Panc1 (cell line): Measurements from ENCODE around the gene TRIB2. TPM values are rescaled to one million over a fixed set of nuclear protein-coding genes. Genes with fewer than 3 reads are reported as not detected.

Experiments
- ATAC-seq: fragments of 200-7000 bp; cut with Tn5 transposase; 2 replicates; pipeline ENCODE4 v1.9.1; 2020; ENCODE audit warnings: mild to moderate bottlenecking, moderate library complexity
- BruUV-seq: library from RNA; stranded (reverse); fragments of 400-500 nt; replicated peaks from 2 replicates; lab custom pipeline; 2021; lab: Mats Ljungman, UMichigan
- CTCF ChIA-PET: fragments of 300-600 bp; sonication (Branson Sonifier 250); formaldehyde crosslinking; loops from one replicate; lab custom pipeline; 2022; ENCODE audit warnings: antibody characterized with exemption; lab: Charles Lee
- POLR2A ChIA-PET: fragments of 300-600 bp; sonication (Branson Sonifier 250); formaldehyde crosslinking; loops from one replicate; lab custom pipeline; 2022; ENCODE audit warnings: antibody characterized with exemption; lab: Charles Lee
- DNase-seq: peaks from one replicate; pipeline ENCODE4 v3.0.0-alpha.2; 2010; ENCODE audit warnings: low read depth, low spot score
- H3K27ac ChIP-seq: 2 replicates; pipeline ENCODE4 v1.5.1; 2011; ENCODE audit warnings: mild to moderate bottlenecking, low read length, inconsistent platforms
- H3K27me3 ChIP-seq: fragments of 200-500 bp; sonication (Bioruptor generic); 2 replicates; pipeline ENCODE4 v1.6.0; 2014; ENCODE audit warnings: low read length, inconsistent platforms; ENCODE audit not compliant: control insufficient read depth, insufficient read depth
- H3K36me3 ChIP-seq: fragments of 200-500 bp; sonication (Bioruptor generic); 2 replicates; pipeline ENCODE4 v1.5.1; 2014; ENCODE audit warnings: inconsistent platforms, mild to moderate bottlenecking, low read length, moderate library complexity; ENCODE audit not compliant: control insufficient read depth, insufficient read depth
- H3K4me1 ChIP-seq: 2 replicates; pipeline ENCODE4 v1.5.1; 2011; ENCODE audit warnings: inconsistent platforms, mild to moderate bottlenecking, low read length, moderate library complexity; ENCODE audit not compliant: control insufficient read depth, insufficient read depth
- H3K4me3 ChIP-seq, 2 experiments: 2 replicates each; pipeline ENCODE4 v1.5.1; 2011 to 2012; ENCODE audit warnings: low read depth in 2 of 2, low read length in 2 of 2, mild to moderate bottlenecking in 2 of 2, inconsistent platforms in 1 of 2, moderate library complexity in 1 of 2
- H3K9me3 ChIP-seq: fragments of 200-500 bp; sonication (Bioruptor generic); 2 replicates; pipeline ENCODE4 v1.5.1; 2014; ENCODE audit warnings: low read depth, mild to moderate bottlenecking, inconsistent platforms, low read length, moderate library complexity; ENCODE audit not compliant: control insufficient read depth, insufficient read depth
- POLR2AphosphoS5 ChIP-seq: IDR thresholded peaks from 2 replicates; pipeline ENCODE4 v1.6.1; 2012; ENCODE audit warnings: mild to moderate bottlenecking, low read depth, low read length, moderate library complexity
- SIN3A ChIP-seq: IDR thresholded peaks from 2 replicates; pipeline ENCODE4 v1.6.1; 2012; ENCODE audit warnings: low read depth, mild to moderate bottlenecking, low read length, moderate library complexity, borderline replicate concordance; ENCODE audit not compliant: insufficient read depth
- TCF7L2 ChIP-seq: IDR thresholded peaks from 2 replicates; pipeline ENCODE4 v1.6.1; 2011; ENCODE audit warnings: mild to moderate bottlenecking, low read depth, low read length, inconsistent platforms
- in situ Hi-C: cut with HindIII; loops from 2 replicates; pipeline ENCODE4 v1.10.0; 2016; ENCODE audit warnings: low sequenced_read_pairs, low pct_unique_long_range_greater_than_20kb
- intact Hi-C: fragments of 100-400 bp; cut with micrococcal nuclease; formaldehyde crosslinking; loops from one replicate; pipeline ENCODE4 v1.10.0; 2022; ENCODE audit not compliant: unreplicated experiment
- total RNA-seq: library from RNA; stranded (reverse); gene quantifications from one replicate; pipeline ENCODE4 v1.2.1, GENCODE V29; 2021; ENCODE audit not compliant: unreplicated experiment
- TF ChIP-seq, protein P1 (sequence below), 2 experiments: IDR thresholded peaks; 2 replicates each; pipeline ENCODE4 v1.6.1; 2011 to 2012; ENCODE audit warnings: low read depth in 2 of 2, control low read depth in 1 of 2, low read length in 1 of 2, mild to moderate bottlenecking in 1 of 2, moderate library complexity in 1 of 2; ENCODE audit not compliant: insufficient read depth in 1 of 2
- TF ChIP-seq, protein P2 (sequence below): fragments of 450-650 bp; IDR thresholded peaks from 2 replicates; pipeline ENCODE4 v1.5.1; 2017; ENCODE audit warnings: mild to moderate bottlenecking

The TRIB2 gene
- total RNA-seq, 1 experiment from 2014 or later, result 43.2 TPM

DNA sequence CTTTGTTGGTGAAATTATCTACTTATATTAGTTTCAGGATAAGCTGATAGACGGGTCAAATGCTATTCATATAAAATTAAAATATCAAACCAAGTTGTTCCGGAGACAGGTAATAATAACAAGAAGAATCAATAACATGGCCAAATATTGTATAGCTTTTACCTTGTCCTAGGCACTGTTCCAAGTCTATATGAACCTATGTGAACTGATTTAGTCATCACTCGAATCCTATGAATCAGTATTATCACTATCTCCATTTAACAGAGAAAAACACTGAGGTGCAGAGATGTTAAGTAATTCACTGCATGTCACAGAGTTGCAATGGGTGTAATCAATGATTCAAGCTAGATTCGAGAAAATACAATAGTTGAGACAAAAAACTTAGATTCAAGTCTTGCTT lies 40.0 kb upstream of the TRIB2 start:
- in situ Hi-C loops, result no loop called here
- TF ChIP-seq, protein P1, sequence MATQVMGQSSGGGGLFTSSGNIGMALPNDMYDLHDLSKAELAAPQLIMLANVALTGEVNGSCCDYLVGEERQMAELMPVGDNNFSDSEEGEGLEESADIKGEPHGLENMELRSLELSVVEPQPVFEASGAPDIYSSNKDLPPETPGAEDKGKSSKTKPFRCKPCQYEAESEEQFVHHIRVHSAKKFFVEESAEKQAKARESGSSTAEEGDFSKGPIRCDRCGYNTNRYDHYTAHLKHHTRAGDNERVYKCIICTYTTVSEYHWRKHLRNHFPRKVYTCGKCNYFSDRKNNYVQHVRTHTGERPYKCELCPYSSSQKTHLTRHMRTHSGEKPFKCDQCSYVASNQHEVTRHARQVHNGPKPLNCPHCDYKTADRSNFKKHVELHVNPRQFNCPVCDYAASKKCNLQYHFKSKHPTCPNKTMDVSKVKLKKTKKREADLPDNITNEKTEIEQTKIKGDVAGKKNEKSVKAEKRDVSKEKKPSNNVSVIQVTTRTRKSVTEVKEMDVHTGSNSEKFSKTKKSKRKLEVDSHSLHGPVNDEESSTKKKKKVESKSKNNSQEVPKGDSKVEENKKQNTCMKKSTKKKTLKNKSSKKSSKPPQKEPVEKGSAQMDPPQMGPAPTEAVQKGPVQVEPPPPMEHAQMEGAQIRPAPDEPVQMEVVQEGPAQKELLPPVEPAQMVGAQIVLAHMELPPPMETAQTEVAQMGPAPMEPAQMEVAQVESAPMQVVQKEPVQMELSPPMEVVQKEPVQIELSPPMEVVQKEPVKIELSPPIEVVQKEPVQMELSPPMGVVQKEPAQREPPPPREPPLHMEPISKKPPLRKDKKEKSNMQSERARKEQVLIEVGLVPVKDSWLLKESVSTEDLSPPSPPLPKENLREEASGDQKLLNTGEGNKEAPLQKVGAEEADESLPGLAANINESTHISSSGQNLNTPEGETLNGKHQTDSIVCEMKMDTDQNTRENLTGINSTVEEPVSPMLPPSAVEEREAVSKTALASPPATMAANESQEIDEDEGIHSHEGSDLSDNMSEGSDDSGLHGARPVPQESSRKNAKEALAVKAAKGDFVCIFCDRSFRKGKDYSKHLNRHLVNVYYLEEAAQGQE (IDR thresholded peaks at IDR 0.05; ENCODE audit: insufficient read depth in 1 of 2, low read depth in 2 of 2, low read length in 1 of 2), result no peak
- TF ChIP-seq POLR2AphosphoS5 (no peak), SIN3A (no peak), TCF7L2 (no peak)
- TF ChIP-seq, protein P2, sequence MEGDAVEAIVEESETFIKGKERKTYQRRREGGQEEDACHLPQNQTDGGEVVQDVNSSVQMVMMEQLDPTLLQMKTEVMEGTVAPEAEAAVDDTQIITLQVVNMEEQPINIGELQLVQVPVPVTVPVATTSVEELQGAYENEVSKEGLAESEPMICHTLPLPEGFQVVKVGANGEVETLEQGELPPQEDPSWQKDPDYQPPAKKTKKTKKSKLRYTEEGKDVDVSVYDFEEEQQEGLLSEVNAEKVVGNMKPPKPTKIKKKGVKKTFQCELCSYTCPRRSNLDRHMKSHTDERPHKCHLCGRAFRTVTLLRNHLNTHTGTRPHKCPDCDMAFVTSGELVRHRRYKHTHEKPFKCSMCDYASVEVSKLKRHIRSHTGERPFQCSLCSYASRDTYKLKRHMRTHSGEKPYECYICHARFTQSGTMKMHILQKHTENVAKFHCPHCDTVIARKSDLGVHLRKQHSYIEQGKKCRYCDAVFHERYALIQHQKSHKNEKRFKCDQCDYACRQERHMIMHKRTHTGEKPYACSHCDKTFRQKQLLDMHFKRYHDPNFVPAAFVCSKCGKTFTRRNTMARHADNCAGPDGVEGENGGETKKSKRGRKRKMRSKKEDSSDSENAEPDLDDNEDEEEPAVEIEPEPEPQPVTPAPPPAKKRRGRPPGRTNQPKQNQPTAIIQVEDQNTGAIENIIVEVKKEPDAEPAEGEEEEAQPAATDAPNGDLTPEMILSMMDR, result no peak
- no peaks in the 10 kb centered on the region for H3K9me3 ChIP-seq
- H3K36me3 ChIP-seq, result no peaks in the 10 kb centered on the region
- ChIA-PET POLR2A (no interaction called here), CTCF (no interaction called here)
- no TSS peak for BruUV-seq
- H3K27ac ChIP-seq, result no peak overlapping the region
- H3K4me1 ChIP-seq, result no peaks in the 10 kb centered on the region
- no peak for DNase-seq
- no peak for ATAC-seq
- intact Hi-C loops, result no loop called here
- H3K27me3 ChIP-seq, result no peaks in the 10 kb centered on the region
- H3K4me3 ChIP-seq, result no peak overlapping the region

DNA sequence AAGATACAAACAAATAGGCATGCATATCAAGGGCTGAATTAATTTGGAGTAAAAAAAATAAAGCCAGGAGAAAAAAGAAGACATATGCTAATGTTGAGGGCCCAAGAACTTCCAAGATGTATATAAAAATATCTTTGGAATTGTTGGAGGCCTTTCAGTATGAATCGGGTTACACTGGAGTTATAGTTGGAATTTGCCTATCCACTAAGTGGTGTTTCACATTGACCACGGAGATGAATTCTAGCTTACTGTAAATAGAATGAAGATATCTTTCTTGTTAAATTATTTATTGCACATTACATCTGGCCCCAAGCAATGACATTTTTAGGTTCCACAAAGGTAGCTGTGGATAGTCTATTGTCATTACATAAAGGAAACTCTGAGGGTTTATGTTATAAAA lies 38.5 kb upstream of the TRIB2 start:
- TF ChIP-seq TCF7L2 (no peak), POLR2AphosphoS5 (no peak), SIN3A (no peak)
- TF ChIP-seq, protein P1 (IDR thresholded peaks at IDR 0.05; ENCODE audit: insufficient read depth in 1 of 2, low read depth in 2 of 2, low read length in 1 of 2), result no peak
- TF ChIP-seq, protein P2, result no peak

More for the DNA sequence above, 38.5 kb upstream of the TRIB2 start:
- no peaks in the 10 kb centered on the region for H3K9me3 ChIP-seq
- no peak overlapping the region for H3K4me3 ChIP-seq
- no peak for ATAC-seq
- no peak overlapping the region for H3K27ac ChIP-seq
- ChIA-PET CTCF (no interaction called here), POLR2A (no interaction called here)
- intact Hi-C loops, result no loop called here
- in situ Hi-C loops, result no loop called here
- BruUV-seq, result no TSS peak
- H3K4me1 ChIP-seq, result no peaks in the 10 kb centered on the region
- no peaks in the 10 kb centered on the region for H3K36me3 ChIP-seq
- DNase-seq, result no peak
- H3K27me3 ChIP-seq, result no peaks in the 10 kb centered on the region
